ENCODE measurements around the gene SMS. TPM values are rescaled to one million over a fixed set of nuclear protein-coding genes. Genes with fewer than 3 reads are reported as not detected.

The SMS gene
- total and polyA plus RNA-seq, 2 of the 4 experiments (the other 2 are of a cell fraction): 176 to 230 TPM

Other genes starting within 250 kb of the SMS start
- not detected in 2 replicates for gene SMPX, start 182.6 kb upstream of the SMS start, total RNA-seq (2012; rRNA removed)
- gene SMPX, start 182.6 kb upstream of the SMS start, polyA plus RNA-seq (2012; rRNA removed): not detected in 2 replicates
- gene MBTPS2, start 101.1 kb upstream of the SMS start, total RNA-seq (2012; rRNA removed): 4.7 and 6.9 TPM in 2 replicates
- 10.2 and 12.4 TPM in 2 replicates for gene MBTPS2, start 101.1 kb upstream of the SMS start, polyA plus RNA-seq (2012; rRNA removed)
- 0.72 and 1.1 TPM in 2 replicates for gene YY2, start 84.7 kb upstream of the SMS start, total RNA-seq (2012; rRNA removed)
- 2.5 TPM in 2 replicates for gene YY2, start 84.7 kb upstream of the SMS start, polyA plus RNA-seq (2012; rRNA removed)
- gene PHEX, start 91.6 kb downstream of the SMS start, total RNA-seq (2012; rRNA removed): 0.18 and 0.28 TPM in 2 replicates
- 0.04 and 0.10 TPM in 2 replicates for gene PHEX, start 91.6 kb downstream of the SMS start, polyA plus RNA-seq (2012; rRNA removed)